Inferior parietal cortex (tissue), 1 donor: ENCODE measurements around the gene DSCAML1.

ENCODE experiments used
- DNase-seq: peaks from one replicate; pipeline ENCODE4 v3.0.0-alpha.2; 2016; ENCODE audit errors: extremely low spot score

Gene DSCAML1

GRCh38 chr11:117585631-117586030 is 211.4 kb downstream of the DSCAML1 start:
- no peak for DNase-seq

DNA sequence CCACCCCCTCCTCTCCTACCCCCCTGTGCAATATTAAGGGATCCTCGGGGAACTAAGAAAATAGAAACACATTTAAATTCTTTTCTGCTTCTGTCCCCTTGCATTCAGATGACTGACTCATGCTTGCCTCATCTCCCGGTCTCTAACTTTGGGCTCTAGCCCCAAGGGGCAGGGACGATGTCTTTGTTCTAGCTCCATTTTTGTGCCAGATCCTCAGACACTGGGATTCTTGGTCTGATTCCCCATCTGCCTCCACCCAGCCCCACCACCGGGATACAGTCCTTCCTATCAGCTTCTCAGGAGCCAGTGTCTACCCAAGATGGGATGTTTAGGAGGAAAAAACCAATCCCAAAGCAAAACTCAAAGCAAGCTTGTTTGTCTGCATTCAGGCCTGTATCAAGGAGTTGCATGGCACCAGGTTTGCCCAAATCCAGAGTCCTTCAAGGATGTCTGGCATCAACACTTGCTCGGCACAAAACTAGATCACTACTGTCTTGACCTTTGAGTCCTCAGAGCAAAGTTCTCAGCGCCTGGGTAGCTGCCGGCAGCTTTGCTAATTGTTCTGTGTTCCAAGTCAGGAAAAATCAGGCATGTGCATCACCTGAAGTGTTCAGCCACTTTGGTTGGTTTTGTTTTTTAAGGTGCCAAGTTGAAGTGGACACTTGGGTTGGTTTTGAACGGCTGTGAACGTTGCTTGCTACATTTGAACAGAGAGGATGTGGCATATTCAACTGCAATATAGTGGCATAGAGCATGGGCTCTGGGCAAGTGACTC is 212.8 kb downstream of the DSCAML1 start:
- no peak for DNase-seq

- no peak for DNase-seq
Observed at GRCh38 chr11:117583063-117583801, 213.8 kb downstream of the DSCAML1 start.

DNA sequence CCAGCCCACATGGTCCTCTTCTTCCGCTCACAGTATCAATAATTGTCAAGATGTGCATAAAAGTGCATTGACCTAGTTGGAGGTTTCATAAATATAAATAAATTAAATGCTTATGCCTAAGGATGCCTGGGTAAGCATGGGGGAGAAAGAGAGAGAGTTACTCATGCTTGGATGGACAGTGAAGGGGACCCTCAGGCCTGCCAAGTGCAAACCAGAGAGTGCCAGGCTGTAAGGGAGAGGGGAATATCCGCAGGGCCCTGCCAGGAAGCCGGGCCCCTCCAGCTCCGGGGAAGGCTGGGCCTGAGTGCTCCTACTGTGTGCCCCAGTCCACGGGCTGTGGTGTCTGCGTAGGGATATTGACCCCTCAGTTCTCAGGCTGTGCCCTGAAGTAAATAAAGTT is 214.6 kb downstream of the DSCAML1 start:
- no peak for DNase-seq

DNA sequence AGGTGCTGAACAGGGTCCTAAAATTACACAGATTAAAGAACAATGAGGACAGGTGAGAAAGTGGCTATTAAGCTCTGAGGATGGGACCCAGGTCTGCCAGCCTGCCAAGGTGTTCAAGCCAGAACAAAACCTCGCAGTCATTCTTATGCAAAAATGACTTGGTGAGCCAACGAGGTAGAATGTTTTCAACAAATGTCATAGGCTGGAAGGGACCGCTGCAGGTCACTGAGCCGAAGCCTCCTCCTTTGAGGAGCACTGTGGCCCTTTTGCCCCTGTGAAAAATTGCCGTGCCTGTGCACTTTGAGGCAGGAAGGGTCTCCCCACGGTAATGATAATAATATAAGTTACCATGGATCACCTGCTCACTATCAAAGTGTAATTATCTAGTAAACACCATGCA is 216.2 kb downstream of the DSCAML1 start:
- DNase-seq = no peak

DNA sequence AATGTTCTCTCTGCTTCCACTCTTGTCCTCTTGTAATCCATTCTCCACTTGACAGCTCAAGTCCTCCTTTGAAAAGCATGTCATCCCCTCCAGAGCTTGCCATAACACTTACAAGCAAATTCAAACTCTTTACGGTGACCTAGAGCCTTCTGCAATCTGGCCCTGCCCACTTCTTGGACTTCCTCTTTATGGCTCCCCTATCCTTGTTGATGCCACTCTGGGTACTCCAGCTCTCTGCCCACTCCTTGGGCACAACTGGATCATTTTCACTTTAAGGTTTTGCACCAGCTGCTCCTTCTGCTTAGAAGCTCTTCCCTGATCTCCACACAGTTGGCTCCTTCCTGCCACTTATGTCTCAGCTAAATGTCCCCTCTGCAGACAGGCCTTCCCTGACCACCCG is 217.9 kb downstream of the DSCAML1 start:
- no peak for DNase-seq

- DNase-seq = no peak
Observed at GRCh38 chr11:117575856-117576255, 221.2 kb downstream of the DSCAML1 start.

DNA sequence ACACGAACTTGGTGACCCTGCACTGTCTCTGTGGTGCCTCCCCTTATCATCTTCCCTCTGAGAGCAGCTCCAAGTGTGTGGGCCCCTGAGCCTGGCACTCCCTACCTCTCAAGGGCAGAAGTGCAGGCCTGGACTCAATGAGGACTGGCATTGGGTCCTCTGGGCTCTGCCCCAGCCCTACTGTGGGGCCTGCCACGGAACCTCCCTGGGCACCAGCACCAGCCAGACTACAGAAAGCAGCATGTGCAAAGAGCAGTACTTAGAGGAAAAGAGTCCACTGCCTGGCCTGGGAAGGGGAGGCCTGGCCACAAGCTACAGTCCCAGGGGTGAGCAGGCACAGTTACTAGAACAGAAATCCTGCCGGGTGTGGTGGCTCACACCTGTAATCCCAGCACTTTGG is 222.5 kb downstream of the DSCAML1 start:
- DNase-seq = no peak

DNA sequence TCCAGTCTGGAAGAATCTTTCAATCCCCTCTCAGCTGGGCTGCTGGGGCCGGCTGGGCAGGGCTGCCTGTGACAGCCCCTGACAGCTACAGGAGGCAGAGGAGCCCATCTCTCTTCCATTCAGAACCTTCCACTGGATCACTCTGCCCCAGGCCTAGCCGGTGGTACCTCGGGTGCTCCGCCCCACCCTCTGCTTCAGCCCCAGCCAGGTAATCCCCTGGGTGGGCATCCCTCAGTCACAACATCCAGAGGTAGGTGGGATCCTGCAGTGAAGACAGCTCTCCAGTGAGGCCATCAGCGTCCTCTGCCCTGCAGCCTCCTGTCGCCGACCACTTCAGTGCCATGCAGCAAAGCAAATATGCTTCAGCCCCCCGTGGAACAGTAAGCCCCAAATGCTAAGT is 223.7 kb downstream of the DSCAML1 start:
- DNase-seq = no peak

DNA sequence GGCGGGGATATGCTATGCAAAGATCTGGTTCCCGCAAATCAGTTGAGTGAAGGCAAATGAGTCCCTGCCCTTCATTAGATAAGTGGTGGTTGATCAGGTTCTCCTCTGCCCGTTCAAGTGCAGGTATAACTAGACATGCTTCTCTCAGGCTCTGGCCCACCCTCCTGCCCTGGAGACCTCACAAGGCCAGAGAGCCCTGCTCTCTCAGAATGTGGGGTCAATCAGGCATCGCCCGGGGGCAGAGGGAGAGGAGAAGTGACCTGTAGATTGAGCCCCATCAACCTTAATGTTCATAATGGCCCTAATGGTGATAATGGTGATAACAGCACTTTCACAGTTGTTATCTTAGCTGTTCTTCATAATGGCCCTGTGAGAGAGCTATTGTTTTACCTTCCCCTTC is 224.3 kb downstream of the DSCAML1 start:
- DNase-seq = no peak

DNA sequence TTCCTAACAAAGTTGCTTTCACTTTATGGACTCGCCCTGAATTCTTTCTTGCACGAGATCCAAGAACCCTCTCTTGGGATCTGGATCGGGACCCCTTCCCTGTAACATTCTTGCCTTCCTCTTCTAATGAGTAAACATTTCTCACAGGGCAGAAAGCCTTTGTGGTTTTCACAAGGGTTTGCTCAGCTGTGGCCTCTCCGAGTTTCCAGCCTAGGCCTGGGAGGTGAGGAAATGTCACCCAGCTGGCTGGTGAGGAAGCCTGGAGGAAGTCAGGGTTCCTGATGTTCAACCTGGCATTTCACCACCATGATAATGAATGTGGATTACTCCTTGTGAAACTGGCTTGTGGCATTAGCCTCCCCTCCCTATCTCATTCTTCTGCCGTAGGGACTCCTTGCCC is 224.9 kb downstream of the DSCAML1 start:
- no peak for DNase-seq

- DNase-seq = no peak
Observed at GRCh38 chr11:117570701-117571100, 226.3 kb downstream of the DSCAML1 start.

- no peak for DNase-seq
Observed at GRCh38 chr11:117569911-117570310, 227.1 kb downstream of the DSCAML1 start.

DNA sequence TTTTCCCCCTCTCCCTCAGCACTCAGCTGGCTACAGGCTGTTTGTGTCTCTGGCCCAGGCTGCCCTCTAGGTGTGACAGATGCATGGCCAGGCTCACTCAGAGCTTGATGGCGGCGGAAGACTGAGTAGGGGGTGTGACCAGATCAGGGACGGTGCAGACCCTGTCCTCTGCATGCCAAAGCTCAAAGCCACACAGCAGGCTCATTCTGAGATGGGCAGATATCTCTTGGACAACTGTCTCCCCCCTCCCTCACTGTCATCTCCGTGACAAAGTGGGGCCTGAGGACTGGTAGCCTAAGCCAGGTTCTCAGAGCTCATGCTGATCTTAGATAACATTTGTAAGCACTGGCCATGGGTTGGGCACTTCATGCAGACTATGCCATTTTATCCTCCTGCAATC is 231.3 kb downstream of the DSCAML1 start:
- no peak for DNase-seq

DNA sequence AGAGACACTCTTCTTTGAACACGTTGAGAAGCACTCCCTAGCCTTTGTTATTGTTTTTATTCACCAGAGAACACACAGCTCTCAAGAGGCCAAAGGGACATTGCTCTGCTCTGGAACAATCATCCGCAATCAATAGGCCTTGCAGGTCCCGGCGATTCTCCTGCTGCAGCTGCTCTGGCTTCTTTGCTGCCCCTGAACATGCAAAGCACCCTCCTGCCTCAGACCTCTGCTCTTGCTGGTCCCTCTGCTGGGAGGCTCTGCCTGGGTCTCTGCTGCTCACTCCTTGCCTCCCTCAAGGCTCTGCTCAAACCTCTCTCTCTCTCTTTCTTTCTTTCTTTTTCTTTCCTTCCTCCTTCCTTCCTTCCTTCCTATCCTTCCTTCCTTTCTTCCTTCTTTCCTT is 232.7 kb downstream of the DSCAML1 start:
- DNase-seq = no peak

DNA sequence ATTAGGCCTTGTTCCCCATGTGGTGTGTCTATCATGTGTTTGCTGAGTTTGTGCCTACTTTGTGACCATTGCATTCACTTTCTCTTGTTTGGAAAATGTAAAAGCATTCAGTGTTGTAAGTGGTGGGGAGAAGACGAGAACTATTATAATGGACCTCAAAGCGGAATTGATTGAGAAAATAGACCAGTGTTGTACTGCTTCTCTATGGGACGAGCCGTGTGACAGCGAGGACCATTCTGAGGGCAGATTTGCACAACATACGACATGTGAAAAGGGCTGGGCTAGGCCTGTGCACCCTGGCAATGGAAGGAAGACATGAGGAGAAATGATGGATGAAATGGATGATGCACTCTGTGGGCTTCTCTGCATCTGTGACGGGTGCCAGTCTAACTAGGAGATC is 233.5 kb downstream of the DSCAML1 start:
- no peak for DNase-seq

- no peak for DNase-seq
Observed at GRCh38 chr11:117562136-117562535, 234.9 kb downstream of the DSCAML1 start.

DNA sequence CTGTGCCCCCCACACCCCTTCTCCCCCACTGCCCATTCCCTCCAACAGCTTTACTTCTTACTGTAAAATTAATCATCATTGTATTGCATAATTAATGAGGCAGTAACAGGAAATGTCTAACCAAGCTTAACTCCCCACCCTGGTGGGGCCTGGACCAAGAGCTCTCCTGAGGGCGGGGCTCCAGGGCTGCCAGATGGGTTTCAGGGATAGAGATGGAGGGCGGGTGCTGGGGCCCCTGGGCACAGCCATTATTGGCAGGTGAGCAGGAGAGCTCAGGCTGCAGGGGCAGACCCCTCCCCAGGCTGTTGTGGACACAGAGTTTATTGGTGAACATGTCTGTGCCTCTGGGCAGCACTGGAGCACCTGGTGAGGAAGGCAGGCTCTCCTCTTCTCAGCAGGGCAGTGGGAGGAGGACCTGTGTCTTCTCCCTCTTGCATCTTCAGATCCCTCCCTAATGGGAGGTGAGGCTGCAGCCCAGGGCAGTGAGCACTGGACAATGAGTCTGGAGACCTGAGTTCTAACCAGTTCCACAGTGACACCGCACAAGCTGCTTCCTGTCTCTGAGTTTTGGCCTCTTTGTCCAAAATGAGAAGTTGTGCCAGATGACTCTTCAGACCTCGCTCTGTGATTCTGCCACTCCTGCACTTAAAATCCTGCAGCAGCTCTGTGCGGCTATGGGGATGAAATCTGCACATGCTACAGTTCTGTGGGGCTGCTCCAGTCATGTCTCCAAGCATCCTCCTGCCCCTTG is 236.1 kb downstream of the DSCAML1 start:
- no peak for DNase-seq

DNA sequence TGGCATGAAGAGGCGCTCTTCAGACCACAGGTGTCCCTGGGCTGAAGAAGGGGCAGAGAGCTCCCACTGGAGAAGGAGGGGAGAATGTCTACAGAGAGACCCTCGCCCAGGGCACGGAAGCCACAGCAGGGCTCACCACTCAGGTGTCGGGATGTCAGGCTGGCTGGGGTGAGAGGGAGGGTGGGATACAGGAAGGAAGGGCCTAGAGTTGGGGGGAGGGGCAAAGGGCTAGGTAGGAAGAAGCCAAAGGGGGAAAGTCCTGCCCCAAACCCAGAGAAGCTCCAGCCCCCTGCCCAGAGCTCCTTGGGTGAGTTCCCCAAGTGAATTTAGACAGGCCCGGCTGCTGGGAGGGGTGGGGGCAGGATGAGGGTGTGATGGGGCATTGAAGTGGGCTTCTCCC is 237.3 kb downstream of the DSCAML1 start:
- no peak for DNase-seq

- no peak for DNase-seq
Observed at GRCh38 chr11:117557361-117557760, 239.7 kb downstream of the DSCAML1 start.

- no peak for DNase-seq
Observed at GRCh38 chr11:117554601-117555333, 242.2 kb downstream of the DSCAML1 start.

- no peak for DNase-seq
Observed at GRCh38 chr11:117552626-117553025, 244.4 kb downstream of the DSCAML1 start.
